AG04449 (cell line): ENCODE data around the gene ADAM33.
A peak's percentile ranks its signal among the peaks of the same experiment; 100 is the strongest.

Experiments
- CTCF ChIA-PET: fragments of 350-600 bp; formaldehyde crosslinking; extraction: SDS; loops from one replicate; lab custom pipeline; 2021; ENCODE audit warnings: antibody characterized with exemption; lab: Yijun Ruan, JAX
- POLR2A ChIA-PET: fragments of 400-600, 350-600 bp; formaldehyde crosslinking; extraction: SDS; loops from one replicate; lab custom pipeline; 2020; ENCODE audit warnings: antibody characterized with exemption, inconsistent platforms; lab: Yijun Ruan, JAX
- DNase-seq: peaks from one replicate; pipeline ENCODE4 v3.0.0-alpha.2; 2010; ENCODE audit warnings: low read depth, low spot score
- H3K4me3 ChIP-seq: 2 replicates; pipeline ENCODE4 v1.5.1; 2011; ENCODE audit warnings: low read depth, mild to moderate bottlenecking, control low read depth, low read length
- CTCF ChIP-seq: IDR thresholded peaks from one replicate; pipeline ENCODE4 v1.5.1; 2011; ENCODE audit warnings: mild to moderate bottlenecking, moderate library complexity, low read length, control low read depth, inconsistent platforms; ENCODE audit not compliant: insufficient read depth; ENCODE audit errors: missing control alignments

Gene ADAM33

DNA sequence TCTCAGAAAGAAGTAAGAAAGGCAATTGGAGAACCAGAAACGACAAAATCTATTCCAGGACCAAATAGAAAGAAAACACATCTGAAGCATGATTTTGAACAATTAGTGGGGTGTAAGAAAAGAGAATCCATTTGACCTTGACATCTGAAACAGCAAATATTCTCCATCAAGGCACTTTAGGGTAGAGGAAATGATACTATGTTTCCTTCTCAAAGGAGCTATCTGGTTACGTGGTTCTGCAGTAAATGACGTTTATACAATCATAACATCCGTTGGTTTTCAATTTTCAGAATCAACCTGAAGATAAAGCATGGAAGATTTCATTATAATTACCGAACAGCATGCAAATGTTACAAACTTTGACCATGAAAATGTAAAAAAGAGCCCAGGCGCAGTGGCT, 38.8 kb upstream of the ADAM33 start:
- H3K4me3 ChIP-seq: no peak overlapping the region
- ChIA-PET POLR2A (no interaction called here), CTCF (interaction anchor here (0.6 to 27.2 kb wide), 7 partner anchors 10 to 180 kb away, joined by 3 to 1151 read pairs (median 3); partner anchors contain the start of genes ADAM33 and ADISSP)
- no peak for DNase-seq
- TF ChIP-seq CTCF: no peak

DNA sequence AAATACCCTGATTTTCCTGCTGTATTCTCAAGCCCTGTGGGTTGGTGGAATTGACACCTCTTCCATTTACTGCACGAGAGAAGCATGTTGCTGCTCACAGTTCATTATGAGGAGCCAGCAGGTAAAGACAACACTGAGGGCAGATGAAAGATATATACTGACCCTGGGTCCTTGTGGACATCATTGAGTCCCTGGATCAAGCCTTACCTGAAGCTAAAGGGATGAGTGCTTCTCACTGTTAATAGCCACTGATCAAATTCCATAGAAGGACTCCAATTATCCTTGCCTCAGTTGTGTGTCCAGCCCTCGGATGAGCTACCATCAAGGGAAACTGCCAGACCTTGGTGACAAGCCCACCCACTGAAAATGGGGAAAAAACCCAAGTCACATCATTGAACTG, 38.3 kb upstream of the ADAM33 start:
- no peak for DNase-seq
- H3K4me3 ChIP-seq: no peak overlapping the region
- ChIA-PET POLR2A (no interaction called here), CTCF (interaction anchor here (0.6 to 27.2 kb wide), 7 partner anchors 10 to 180 kb away, joined by 3 to 1151 read pairs (median 3); partner anchors contain the start of genes ADAM33 and ADISSP)
- TF ChIP-seq CTCF: no peak

DNA sequence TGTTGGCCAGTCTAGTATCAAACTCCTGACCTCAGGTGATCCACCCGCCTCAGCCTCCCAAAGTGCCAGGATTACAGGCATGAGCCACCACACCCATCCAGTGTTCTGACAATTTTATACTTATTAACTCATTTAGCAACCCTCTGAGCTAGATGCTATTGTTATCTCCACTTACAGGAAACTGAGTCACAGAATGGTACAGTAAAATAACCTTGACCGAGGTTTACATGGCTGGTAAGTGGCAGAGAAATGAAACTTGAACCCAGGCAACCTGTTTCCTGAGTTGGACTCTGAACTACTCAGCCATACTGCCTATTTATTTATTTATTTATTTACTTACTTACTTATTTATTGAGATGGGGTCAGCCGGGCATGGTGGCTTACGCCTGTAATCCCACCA, 37.2 kb upstream of the ADAM33 start:
- TF ChIP-seq CTCF: no peak
- ChIA-PET CTCF (interaction anchor here (0.9 to 27.2 kb wide), 8 partner anchors 9 to 139 kb away, joined by 3 to 1151 read pairs (median 4); partner anchors contain the start of gene ADAM33), POLR2A (no interaction called here)
- DNase-seq: no peak
- H3K4me3 ChIP-seq: no peak overlapping the region

GRCh38 chr20:3716195-3716834, 34.5 kb upstream of the ADAM33 start:
- H3K4me3 ChIP-seq: no peak overlapping the region
- no peak for DNase-seq
- peak; percentile 86 for TF ChIP-seq CTCF
- ChIA-PET POLR2A (no interaction called here), CTCF (interaction anchor here (0.6 to 27.2 kb wide), 17 partner anchors 11 to 369 kb away, joined by 3 to 1151 read pairs (median 5); partner anchors contain the start of genes ADAM33, ADISSP, AP5S1 and SPEF1)

- no peak for DNase-seq
- TF ChIP-seq CTCF: no peak
- POLR2A ChIA-PET: interaction anchor here (0.7 kb wide), 1 partner anchor 37 kb away, joined by 3 read pairs; no protein-coding TSS in a partner anchor
- no peak overlapping the region for H3K4me3 ChIP-seq
- CTCF ChIA-PET: interaction anchor here (27.2 kb wide), 1 partner anchor 27 kb away, joined by 1151 read pairs; the partner anchor contains the start of gene ADAM33
Measured at GRCh38 chr20:3714092-3714491, 32.3 kb upstream of the ADAM33 start.

- no peak within 1 kb of the TSS for H3K4me3 ChIP-seq
- no peak for TF ChIP-seq CTCF
- ChIA-PET POLR2A (no interaction called here), CTCF (interaction anchor here (27.2 kb wide), 1 partner anchor 26 kb away, joined by 1151 read pairs; the partner anchor contains the start of gene ADAM33)
- DNase-seq: no peak
Measured at GRCh38 chr20:3712279-3712873, 30.6 kb upstream of the ADAM33 start, which contains the start of gene SIGLEC1. Gene SIGLEC1, minus strand, starts transcription at chr20:3712600. Its CDS starts 5,472 bp downstream, at chr20:3707128.
